Thymus (tissue), 2 donors: ENCODE results near the gene PTCH2. TPM values are rescaled to one million over a fixed set of nuclear protein-coding genes. Genes with fewer than 3 reads are reported as not detected.

Experiments used
- polyA plus RNA-seq: library from polyadenylated mRNA; stranded (reverse); fragments of 200-250 nt; gene quantifications from one replicate; pipeline ENCODE4 v1.2.3, GENCODE V29; 2013
- total RNA-seq: library from RNA; stranded (reverse); fragments of 120-200 nt; gene quantifications from one replicate; pipeline ENCODE4 v1.2.4, GENCODE V29; 2013
- donor health status: healthy.

PTCH2 gene
- total and polyA plus RNA-seq, 2 donors = 0.33 to 0.91 TPM

Other genes with a start within 250 kb of the PTCH2 start
- 2.7 TPM for gene TMEM53, start 168.8 kb downstream of the PTCH2 start, total RNA-seq
- 5.5 TPM for gene TMEM53, start 168.8 kb downstream of the PTCH2 start, polyA plus RNA-seq
- 47.7 TPM for gene ARMH1, start 168.5 kb downstream of the PTCH2 start, total RNA-seq
- gene ARMH1, start 168.5 kb downstream of the PTCH2 start, polyA plus RNA-seq = 577 TPM
- gene RNU5D-1, start 112.1 kb downstream of the PTCH2 start, total RNA-seq = 85.6 TPM
- not detected for gene RNU5D-1, start 112.1 kb downstream of the PTCH2 start, polyA plus RNA-seq
- gene KIF2C, start 103.4 kb downstream of the PTCH2 start, total RNA-seq = 42.1 TPM
- gene KIF2C, start 103.4 kb downstream of the PTCH2 start, polyA plus RNA-seq = 6.2 TPM
- 3,262 TPM for gene RPS8, start 67.7 kb downstream of the PTCH2 start, total RNA-seq
- gene RPS8, start 67.7 kb downstream of the PTCH2 start, polyA plus RNA-seq = 3,732 TPM
- 0.28 TPM for gene BEST4, start 55.1 kb downstream of the PTCH2 start, total RNA-seq
- gene BEST4, start 55.1 kb downstream of the PTCH2 start, polyA plus RNA-seq = 1.3 TPM
- gene PLK3, start 42.9 kb downstream of the PTCH2 start, total RNA-seq = 10.1 TPM
- 32.9 TPM for gene PLK3, start 42.9 kb downstream of the PTCH2 start, polyA plus RNA-seq
- gene DYNLT4, start 35.9 kb downstream of the PTCH2 start, total RNA-seq = 0.09 TPM
- gene DYNLT4, start 35.9 kb downstream of the PTCH2 start, polyA plus RNA-seq = 0.09 TPM
- 0.42 TPM for gene BTBD19, start 34.7 kb downstream of the PTCH2 start, total RNA-seq
- gene BTBD19, start 34.7 kb downstream of the PTCH2 start, polyA plus RNA-seq = 3.8 TPM
- gene EIF2B3, start 143.3 kb upstream of the PTCH2 start, total RNA-seq = 33.4 TPM
- 12.3 TPM for gene EIF2B3, start 143.3 kb upstream of the PTCH2 start, polyA plus RNA-seq
- gene HECTD3, start 168.1 kb upstream of the PTCH2 start, total RNA-seq = 8.0 TPM
- 22.5 TPM for gene HECTD3, start 168.1 kb upstream of the PTCH2 start, polyA plus RNA-seq
- 98.7 TPM for gene UROD, start 169.0 kb upstream of the PTCH2 start, total RNA-seq
- 68.2 TPM for gene UROD, start 169.0 kb upstream of the PTCH2 start, polyA plus RNA-seq